Uterus (tissue), 2 donors: ENCODE results near the gene ACSF3.

ENCODE experiments used
- CTCF ChIP-seq, 4 experiments: fragments of 200-600 bp in 2 of 4; fragments of 450-650 bp in 2 of 4; sonication (generic) in 2 of 4; IDR thresholded peaks; one replicate each; pipeline ENCODE4 v1.5.1; 2016 to 2019; ENCODE audit warnings: antibody characterized with exemption in 4 of 4, mild to moderate bottlenecking in 2 of 4, moderate library complexity in 1 of 4
- POLR2A ChIP-seq, 2 donors: fragments of 450-650 bp; IDR thresholded peaks; one replicate each; pipeline ENCODE4 v1.6.1; 2016; ENCODE audit warnings: antibody characterized with exemption in 2 of 2, mild to moderate bottlenecking in 1 of 2, moderate library complexity in 1 of 2

DNA sequence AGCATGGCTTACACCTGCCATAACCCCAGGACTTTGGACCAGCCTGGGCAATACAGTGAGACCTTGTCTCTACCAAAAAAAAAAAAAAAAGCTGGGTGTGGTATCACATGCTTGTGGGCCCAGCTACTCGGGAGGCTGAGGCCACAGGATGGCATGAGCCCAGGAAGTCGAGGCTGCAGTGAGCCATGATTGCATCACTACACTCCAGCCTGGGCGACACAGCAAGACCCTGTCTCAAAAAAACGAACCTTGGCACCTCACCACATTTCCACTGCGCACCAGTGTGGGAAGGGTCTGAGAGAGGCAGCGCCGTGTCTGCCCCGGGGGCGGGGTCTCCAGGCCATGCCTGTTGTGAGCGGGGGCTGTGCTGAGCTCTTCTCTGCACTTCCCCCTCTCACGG is 6.3 kb downstream of the ACSF3 start:
- TF ChIP-seq CTCF (IDR thresholded peaks at IDR 0.05) (no peak), POLR2A (IDR thresholded peaks at IDR 0.05) (no peak)
